Activated CD4-positive, alpha-beta T cell treated with anti-CD3 and anti-CD28 coated beads, Interleukin-2, amount 10 ng/mL, durations not matched to agents 24 days and 14 days (primary cell): ENCODE results near the gene EVC. TPM values are rescaled to one million over a fixed set of nuclear protein-coding genes. Genes with fewer than 3 reads are reported as not detected.
"Not testable (repeated sequence)": the region's sequence is repeated elsewhere in the genome, so short reads cannot be mapped to it uniquely, and the experiment has no call there.

Source experiments
- DNase-seq: peaks from one replicate; pipeline ENCODE4 v3.0.0; 2022
- H3K27ac Mint-ChIP-seq: one replicate; pipeline ENCODE4 v1.8.0; 2022; ENCODE audit warnings: mild to moderate bottlenecking, mixed read lengths
- H3K27me3 Mint-ChIP-seq: one replicate; pipeline ENCODE4 v1.8.0; 2022; ENCODE audit warnings: mixed read lengths
- H3K36me3 Mint-ChIP-seq: one replicate; pipeline ENCODE4 v1.8.0; 2022; ENCODE audit warnings: low read depth, mild to moderate bottlenecking, mixed read lengths
- H3K4me1 Mint-ChIP-seq: one replicate; pipeline ENCODE4 v1.8.0; 2021; ENCODE audit warnings: mixed read lengths
- H3K4me3 Mint-ChIP-seq: one replicate; pipeline ENCODE4 v1.8.0; 2022; ENCODE audit warnings: mild to moderate bottlenecking, moderate library complexity, mixed read lengths
- H3K9me3 Mint-ChIP-seq: one replicate; pipeline ENCODE4 v1.8.0; 2021; ENCODE audit warnings: mixed read lengths
- intact Hi-C: fragments of 100-400 bp; cut with micrococcal nuclease; formaldehyde crosslinking; loops from one replicate; pipeline ENCODE4 v1.15.1; 2023
- total RNA-seq: library from RNA; stranded (reverse); gene quantifications from 2 replicates; pipeline ENCODE4 v1.2.3, GENCODE V29; 2022

The EVC gene
- total RNA-seq, 1 donor from 2014 or later = 1.9 TPM

- Mint-ChIP-seq H3K4me1 (no peaks in the 10 kb centered on the region), H3K27ac (no peak overlapping the region), H3K4me3 (no peak overlapping the region), H3K27me3 (no peaks in the 10 kb centered on the region), H3K9me3 (no peaks in the 10 kb centered on the region), H3K36me3 (no peaks in the 10 kb centered on the region)
- DNase-seq = no peak
- intact Hi-C loops = no loop called here
These were observed 105.9 kb downstream of the EVC start for GRCh38 chr4:5816851-5817375.

- no peak overlapping the region for H3K27ac Mint-ChIP-seq
- H3K4me1 Mint-ChIP-seq = peaks cover 13% of the 10 kb centered on the region
- peak; percentile 63 for DNase-seq
- no peaks in the 10 kb centered on the region for H3K36me3 Mint-ChIP-seq
- no peak overlapping the region for H3K4me3 Mint-ChIP-seq
- no peaks in the 10 kb centered on the region for H3K9me3 Mint-ChIP-seq
- no peaks in the 10 kb centered on the region for H3K27me3 Mint-ChIP-seq
- intact Hi-C loops = no loop called here
These were observed 110.8 kb downstream of the EVC start for GRCh38 chr4:5821665-5822358.

- intact Hi-C loops = no loop called here
- H3K9me3 Mint-ChIP-seq = no peaks in the 10 kb centered on the region
- no peak overlapping the region for H3K4me3 Mint-ChIP-seq
- H3K27me3 Mint-ChIP-seq = no peaks in the 10 kb centered on the region
- no peak for DNase-seq
- no peak overlapping the region for H3K27ac Mint-ChIP-seq
- H3K36me3 Mint-ChIP-seq = no peaks in the 10 kb centered on the region
- H3K4me1 Mint-ChIP-seq = peaks cover 21% of the 10 kb centered on the region
These were observed 111.6 kb downstream of the EVC start for GRCh38 chr4:5822619-5823018.

- H3K4me3 Mint-ChIP-seq = no peak overlapping the region
- no peak overlapping the region for H3K27ac Mint-ChIP-seq
- intact Hi-C loops = no loop called here
- no peaks in the 10 kb centered on the region for H3K36me3 Mint-ChIP-seq
- no peak for DNase-seq
- no peaks in the 10 kb centered on the region for H3K9me3 Mint-ChIP-seq
- peaks cover 22% of the 10 kb centered on the region for H3K4me1 Mint-ChIP-seq
- H3K27me3 Mint-ChIP-seq = no peaks in the 10 kb centered on the region
These were observed 112.7 kb downstream of the EVC start for GRCh38 chr4:5823542-5824211.

- DNase-seq = no peak
- Mint-ChIP-seq H3K27ac (no peak overlapping the region), H3K4me3 (no peak overlapping the region), H3K9me3 (no peaks in the 10 kb centered on the region), H3K27me3 (no peaks in the 10 kb centered on the region), H3K4me1 (peaks cover 22% of the 10 kb centered on the region), H3K36me3 (no peaks in the 10 kb centered on the region)
- intact Hi-C loops = no loop called here
These were observed 113.2 kb downstream of the EVC start for GRCh38 chr4:5824227-5824626.

GRCh38 chr4:5824635-5825034 is 113.6 kb downstream of the EVC start:
- Mint-ChIP-seq H3K27ac (no peak overlapping the region), H3K36me3 (no peaks in the 10 kb centered on the region), H3K4me3 (no peak overlapping the region), H3K4me1 (peaks cover 22% of the 10 kb centered on the region), H3K27me3 (no peaks in the 10 kb centered on the region), H3K9me3 (no peaks in the 10 kb centered on the region)
- DNase-seq = peak; percentile 60
- intact Hi-C loops = no loop called here

GRCh38 chr4:5825321-5826041 is 114.5 kb downstream of the EVC start:
- no peaks in the 10 kb centered on the region for H3K27me3 Mint-ChIP-seq
- intact Hi-C loops = no loop called here

GRCh38 chr4:5826437-5827107 is 115.6 kb downstream of the EVC start:
- Mint-ChIP-seq H3K9me3 (no peaks in the 10 kb centered on the region), H3K4me1 (peaks cover 22% of the 10 kb centered on the region), H3K27ac (no peak overlapping the region), H3K4me3 (no peak overlapping the region), H3K36me3 (no peaks in the 10 kb centered on the region), H3K27me3 (peaks cover 2% of the 10 kb centered on the region)
- intact Hi-C loops = no loop called here
- DNase-seq = no peak

More at GRCh38 chr4:5825321-5826041, 114.5 kb downstream of the EVC start:
- H3K36me3 Mint-ChIP-seq = no peaks in the 10 kb centered on the region
- no peak overlapping the region for H3K4me3 Mint-ChIP-seq
- DNase-seq = no peak
- no peak overlapping the region for H3K27ac Mint-ChIP-seq
- peaks cover 22% of the 10 kb centered on the region for H3K4me1 Mint-ChIP-seq
- no peaks in the 10 kb centered on the region for H3K9me3 Mint-ChIP-seq

GRCh38 chr4:5827108-5828004 is 116.4 kb downstream of the EVC start:
- H3K27ac Mint-ChIP-seq = no peak overlapping the region
- peaks cover 22% of the 10 kb centered on the region for H3K4me1 Mint-ChIP-seq
- no peak overlapping the region for H3K4me3 Mint-ChIP-seq
- intact Hi-C loops = no loop called here
- no peaks in the 10 kb centered on the region for H3K9me3 Mint-ChIP-seq
- no peaks in the 10 kb centered on the region for H3K36me3 Mint-ChIP-seq
- DNase-seq = peak; percentile 58
- peaks cover 2% of the 10 kb centered on the region for H3K27me3 Mint-ChIP-seq

- H3K36me3 Mint-ChIP-seq = no peaks in the 10 kb centered on the region
- no peak for DNase-seq
- H3K9me3 Mint-ChIP-seq = no peaks in the 10 kb centered on the region
- H3K4me1 Mint-ChIP-seq = peaks cover 22% of the 10 kb centered on the region
- H3K4me3 Mint-ChIP-seq = no peak overlapping the region
- intact Hi-C loops = no loop called here
- no peak overlapping the region for H3K27ac Mint-ChIP-seq
- H3K27me3 Mint-ChIP-seq = peaks cover 2% of the 10 kb centered on the region
These were observed 117.0 kb downstream of the EVC start for GRCh38 chr4:5828005-5828391.

- Mint-ChIP-seq H3K9me3 (no peaks in the 10 kb centered on the region), H3K4me1 (no peaks in the 10 kb centered on the region), H3K27me3 (no peaks in the 10 kb centered on the region), H3K27ac (no peak overlapping the region), H3K36me3 (no peaks in the 10 kb centered on the region), H3K4me3 (no peak overlapping the region)
- intact Hi-C loops = no loop called here
- no peak for DNase-seq
These were observed 125.9 kb downstream of the EVC start for GRCh38 chr4:5836943-5837342.

- H3K4me1 Mint-ChIP-seq, H3K4me3 Mint-ChIP-seq, DNase-seq, intact Hi-C loops, H3K27ac Mint-ChIP-seq, H3K9me3 Mint-ChIP-seq, H3K27me3 Mint-ChIP-seq, H3K36me3 Mint-ChIP-seq: not testable (repeated sequence)
These were observed 126.5 kb downstream of the EVC start for GRCh38 chr4:5837483-5837882.

GRCh38 chr4:5839332-5839731 is 128.3 kb downstream of the EVC start:
- no peaks in the 10 kb centered on the region for H3K9me3 Mint-ChIP-seq
- H3K27me3 Mint-ChIP-seq = no peaks in the 10 kb centered on the region
- no peak for DNase-seq
- H3K36me3 Mint-ChIP-seq = no peaks in the 10 kb centered on the region
- H3K4me3 Mint-ChIP-seq = no peak overlapping the region
- no peaks in the 10 kb centered on the region for H3K4me1 Mint-ChIP-seq
- intact Hi-C loops = no loop called here
- H3K27ac Mint-ChIP-seq = no peak overlapping the region
